Large intestine (tissue), 3 donors: ENCODE results near the gene NPTX1. TPM values are rescaled to one million over a fixed set of nuclear protein-coding genes. Genes with fewer than 3 reads are reported as not detected.

Source experiments
- DNase-seq, 2 donors: peaks; one replicate each; pipeline versions ENCODE4 v3.0.0 to v3.0.0-alpha.2; 2013
- H3K27ac ChIP-seq: one replicate; pipeline ENCODE4 v1.5.1; 2013; ENCODE audit warnings: low read length
- H3K27me3 ChIP-seq: 2 replicates; pipeline ENCODE4 v1.6.1; 2013; ENCODE audit warnings: low read length; ENCODE audit not compliant: control insufficient read depth, insufficient read depth
- H3K36me3 ChIP-seq: 2 replicates; pipeline ENCODE4 v1.6.1; 2013; ENCODE audit warnings: low read length; ENCODE audit not compliant: control insufficient read depth, insufficient read depth
- H3K4me1 ChIP-seq: one replicate; pipeline ENCODE4 v1.6.1; 2013; ENCODE audit warnings: low read length; ENCODE audit not compliant: control insufficient read depth, insufficient read depth
- H3K4me3 ChIP-seq: one replicate; pipeline ENCODE4 v1.5.1; 2013; ENCODE audit warnings: low read length
- H3K9me3 ChIP-seq: one replicate; pipeline ENCODE4 v1.6.1; 2013; ENCODE audit warnings: mild to moderate bottlenecking, low read depth, low read length, moderate library complexity; ENCODE audit not compliant: control insufficient read depth
- WGBS: methylation state at CpG from one replicate; pipeline ENCODE4 v1.1.5; 2013; ENCODE audit warnings: low lambda C conversion rate; ENCODE audit not compliant: insufficient coverage; 5-methylcytosine and 5-hydroxymethylcytosine counted together
- polyA plus RNA-seq: library from polyadenylated mRNA; unstranded; fragments of 120-200 nt; gene quantifications from one replicate; pipeline ENCODE4 v1.2.1, GENCODE V29; 2013

The NPTX1 gene
- polyA plus RNA-seq, 1 donor: 1.3 TPM

GRCh38 chr17:80469667-80470066 is 6.7 kb downstream of the NPTX1 start:
- Histone ChIP-seq H3K27me3 (peaks cover 92% of the 10 kb centered on the region), H3K4me3 (no peak overlapping the region), H3K9me3 (no peaks in the 10 kb centered on the region), H3K36me3 (no peaks in the 10 kb centered on the region), H3K27ac (no peak overlapping the region), H3K4me1 (no peaks in the 10 kb centered on the region)
- WGBS: no CpG with 5 or more reads among the region's 11 CpGs
- no peak for DNase-seq

DNA sequence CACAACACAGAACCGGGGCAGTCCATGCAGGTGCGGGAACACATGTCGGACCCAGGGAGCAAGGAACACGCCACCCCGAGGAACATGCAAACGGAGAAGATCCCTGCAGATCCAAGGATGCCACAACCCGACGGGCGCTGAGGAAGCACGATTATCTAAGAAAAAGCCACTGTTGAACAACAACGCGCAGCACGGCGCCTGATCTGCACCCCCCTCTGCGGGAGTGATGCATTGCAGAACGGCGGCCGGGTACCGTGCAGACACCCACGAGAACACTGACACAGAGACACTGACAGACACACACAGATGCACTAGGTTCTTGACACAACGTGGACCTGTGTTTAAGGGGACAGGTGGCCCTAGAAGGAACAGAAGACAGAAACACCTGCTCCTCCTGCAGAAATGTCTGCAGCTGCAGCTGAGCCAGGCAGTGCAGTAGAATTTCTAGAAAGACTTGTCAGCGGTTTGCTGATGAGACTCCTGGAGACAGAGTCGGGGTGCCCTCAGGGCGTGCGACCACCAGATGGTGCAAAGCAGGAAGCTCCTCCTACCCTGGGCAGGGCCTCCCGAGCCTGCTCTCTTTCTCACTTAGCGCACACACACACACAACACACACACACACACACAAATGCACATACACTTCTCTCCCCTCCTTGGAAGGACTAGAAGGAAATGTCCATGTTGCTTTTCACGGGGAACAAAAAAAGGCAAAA is 7.5 kb downstream of the NPTX1 start:
- Histone ChIP-seq H3K36me3 (no peaks in the 10 kb centered on the region), H3K4me3 (no peak overlapping the region), H3K27ac (no peak overlapping the region), H3K4me1 (no peaks in the 10 kb centered on the region), H3K9me3 (no peaks in the 10 kb centered on the region), H3K27me3 (peaks cover 87% of the 10 kb centered on the region)
- no CpG with 5 or more reads among the region's 28 CpGs for WGBS
- DNase-seq: no peak

DNA sequence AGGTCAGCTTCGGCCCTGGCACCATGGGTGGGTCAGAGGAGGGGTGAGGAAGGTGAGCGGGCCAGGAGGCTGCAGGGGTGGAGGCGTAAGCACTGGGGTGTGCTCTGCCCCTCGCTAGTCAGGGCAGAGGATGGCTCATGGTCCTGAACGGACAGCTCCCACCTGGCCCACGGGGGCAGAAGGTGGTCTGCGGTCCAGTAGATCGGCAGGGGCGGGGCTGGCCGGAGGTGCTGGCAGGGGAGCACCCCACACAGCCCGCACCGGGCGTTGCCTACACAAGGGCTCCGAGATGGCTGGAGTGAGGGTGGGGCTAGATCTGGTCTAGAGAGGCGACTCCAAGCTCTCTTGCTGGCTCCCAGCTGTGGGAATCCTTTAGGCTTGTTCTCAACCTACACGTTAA is 8.2 kb downstream of the NPTX1 start:
- no peak overlapping the region for H3K4me3 ChIP-seq
- no CpG with 5 or more reads among the region's 16 CpGs for WGBS
- H3K27ac ChIP-seq: no peak overlapping the region
- no peaks in the 10 kb centered on the region for H3K4me1 ChIP-seq
- no peaks in the 10 kb centered on the region for H3K9me3 ChIP-seq
- peaks cover 83% of the 10 kb centered on the region for H3K27me3 ChIP-seq
- no peak for DNase-seq
- no peaks in the 10 kb centered on the region for H3K36me3 ChIP-seq

- H3K4me1 ChIP-seq: no peaks in the 10 kb centered on the region
- H3K27ac ChIP-seq: no peak overlapping the region
- H3K9me3 ChIP-seq: no peaks in the 10 kb centered on the region
- H3K36me3 ChIP-seq: no peaks in the 10 kb centered on the region
- no CpG with 5 or more reads among the region's 15 CpGs for WGBS
- DNase-seq: no peak
- H3K27me3 ChIP-seq: peaks cover 75% of the 10 kb centered on the region
- no peak overlapping the region for H3K4me3 ChIP-seq
These were observed 10.2 kb downstream of the NPTX1 start for GRCh38 chr17:80466188-80466705.

GRCh38 chr17:80465327-80465974 is 11.0 kb downstream of the NPTX1 start:
- H3K27me3 ChIP-seq: peaks cover 74% of the 10 kb centered on the region
- H3K4me1 ChIP-seq: no peaks in the 10 kb centered on the region
- no peak overlapping the region for H3K4me3 ChIP-seq
- H3K36me3 ChIP-seq: no peaks in the 10 kb centered on the region
- WGBS: 70% methylated on average over 2 of the region's 20 CpGs
- no peak overlapping the region for H3K27ac ChIP-seq
- H3K9me3 ChIP-seq: no peaks in the 10 kb centered on the region
- no peak for DNase-seq

DNA sequence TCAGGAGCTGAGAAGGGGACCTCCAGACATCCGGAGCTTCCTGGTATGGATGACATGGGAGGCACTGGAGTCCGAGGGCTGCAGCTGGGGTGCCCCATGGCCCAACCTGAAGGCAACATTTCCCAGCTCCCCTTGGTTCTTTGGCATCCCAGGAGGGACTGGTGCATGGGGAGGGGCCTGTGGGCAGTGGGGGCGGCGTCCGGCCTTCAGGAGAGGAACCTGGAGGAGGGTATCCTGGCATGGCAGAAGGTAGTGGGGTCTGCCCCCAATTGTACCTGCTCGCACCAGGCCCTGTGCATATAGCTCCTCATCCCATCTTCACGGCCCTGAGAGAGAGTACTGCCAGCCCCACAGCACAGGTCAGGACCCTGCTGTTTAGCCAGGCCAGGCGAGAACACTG is 11.9 kb downstream of the NPTX1 start:
- H3K27me3 ChIP-seq: peaks cover 65% of the 10 kb centered on the region
- DNase-seq: no peak
- H3K36me3 ChIP-seq: no peaks in the 10 kb centered on the region
- no peak overlapping the region for H3K4me3 ChIP-seq
- H3K9me3 ChIP-seq: no peaks in the 10 kb centered on the region
- no peaks in the 10 kb centered on the region for H3K4me1 ChIP-seq
- no peak overlapping the region for H3K27ac ChIP-seq
- WGBS: no CpG with 5 or more reads among the region's 8 CpGs

- DNase-seq: no peak
- Histone ChIP-seq H3K4me3 (no peak overlapping the region), H3K9me3 (no peaks in the 10 kb centered on the region), H3K36me3 (no peaks in the 10 kb centered on the region), H3K27ac (no peak overlapping the region), H3K27me3 (peaks cover 60% of the 10 kb centered on the region), H3K4me1 (no peaks in the 10 kb centered on the region)
- WGBS: no CpG with 5 or more reads among the region's 13 CpGs
These were observed 12.5 kb downstream of the NPTX1 start for GRCh38 chr17:80463784-80464400.

GRCh38 chr17:80461528-80462160 is 14.8 kb downstream of the NPTX1 start:
- no peak overlapping the region for H3K4me3 ChIP-seq
- H3K4me1 ChIP-seq: no peaks in the 10 kb centered on the region
- no peak for DNase-seq
- H3K27ac ChIP-seq: no peak overlapping the region
- H3K36me3 ChIP-seq: no peaks in the 10 kb centered on the region
- H3K9me3 ChIP-seq: no peaks in the 10 kb centered on the region
- no CpG with 5 or more reads among the region's 20 CpGs for WGBS
- peaks cover 55% of the 10 kb centered on the region for H3K27me3 ChIP-seq

- H3K27me3 ChIP-seq: peaks cover 48% of the 10 kb centered on the region
- no peaks in the 10 kb centered on the region for H3K9me3 ChIP-seq
- no peak overlapping the region for H3K27ac ChIP-seq
- no peak overlapping the region for H3K4me3 ChIP-seq
- no peaks in the 10 kb centered on the region for H3K36me3 ChIP-seq
- DNase-seq: no peak
- H3K4me1 ChIP-seq: peaks cover 3% of the 10 kb centered on the region
- WGBS: no CpG with 5 or more reads among the region's 8 CpGs
These were observed 16.0 kb downstream of the NPTX1 start for GRCh38 chr17:80460429-80460834.

DNA sequence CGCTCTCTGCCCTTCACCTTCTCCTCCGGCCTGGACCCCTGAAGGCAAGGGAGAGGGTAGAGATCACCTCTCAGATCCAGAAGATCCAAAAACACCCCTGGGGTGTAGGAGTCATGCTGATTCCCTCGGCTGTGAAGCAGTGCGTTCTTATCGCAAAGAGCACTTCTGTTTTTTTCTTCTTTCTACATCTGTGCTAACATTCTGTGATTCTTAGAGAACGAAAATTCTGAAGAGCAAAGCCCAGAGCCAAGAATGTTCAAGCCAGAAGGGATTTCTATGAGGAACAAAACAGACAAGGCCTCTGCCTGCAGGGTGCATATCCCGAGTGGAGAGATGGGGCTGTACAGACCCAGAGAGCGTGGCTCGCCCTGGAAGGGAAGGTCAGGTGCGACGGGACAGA is 17.2 kb downstream of the NPTX1 start:
- H3K27me3 ChIP-seq: peaks cover 41% of the 10 kb centered on the region
- WGBS: 80% methylated on average over 1 of the region's 11 CpGs

More for the DNA sequence above, 17.2 kb downstream of the NPTX1 start:
- no peak overlapping the region for H3K27ac ChIP-seq
- no peaks in the 10 kb centered on the region for H3K36me3 ChIP-seq
- H3K4me3 ChIP-seq: no peak overlapping the region
- H3K4me1 ChIP-seq: peaks cover 3% of the 10 kb centered on the region
- DNase-seq: no peak
- no peaks in the 10 kb centered on the region for H3K9me3 ChIP-seq
